Measurements from ENCODE around the gene TAF9B.
"Not testable (repeated sequence)": the region's sequence is repeated elsewhere in the genome, so short reads cannot be mapped to it uniquely, and the experiment has no call there.

GRCh38 chrX:78160711-78161110 lies 21.3 kb upstream of the TAF9B start:
- TF ChIP-seq, protein P1, sequence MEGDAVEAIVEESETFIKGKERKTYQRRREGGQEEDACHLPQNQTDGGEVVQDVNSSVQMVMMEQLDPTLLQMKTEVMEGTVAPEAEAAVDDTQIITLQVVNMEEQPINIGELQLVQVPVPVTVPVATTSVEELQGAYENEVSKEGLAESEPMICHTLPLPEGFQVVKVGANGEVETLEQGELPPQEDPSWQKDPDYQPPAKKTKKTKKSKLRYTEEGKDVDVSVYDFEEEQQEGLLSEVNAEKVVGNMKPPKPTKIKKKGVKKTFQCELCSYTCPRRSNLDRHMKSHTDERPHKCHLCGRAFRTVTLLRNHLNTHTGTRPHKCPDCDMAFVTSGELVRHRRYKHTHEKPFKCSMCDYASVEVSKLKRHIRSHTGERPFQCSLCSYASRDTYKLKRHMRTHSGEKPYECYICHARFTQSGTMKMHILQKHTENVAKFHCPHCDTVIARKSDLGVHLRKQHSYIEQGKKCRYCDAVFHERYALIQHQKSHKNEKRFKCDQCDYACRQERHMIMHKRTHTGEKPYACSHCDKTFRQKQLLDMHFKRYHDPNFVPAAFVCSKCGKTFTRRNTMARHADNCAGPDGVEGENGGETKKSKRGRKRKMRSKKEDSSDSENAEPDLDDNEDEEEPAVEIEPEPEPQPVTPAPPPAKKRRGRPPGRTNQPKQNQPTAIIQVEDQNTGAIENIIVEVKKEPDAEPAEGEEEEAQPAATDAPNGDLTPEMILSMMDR (conservative IDR thresholded peaks at IDR 0.05 in 1 of 2, IDR thresholded peaks at IDR 0.05 in 1 of 2; ENCODE audit: extremely low read depth in 1 of 2, insufficient read depth in 1 of 2, low read depth in 1 of 2, low read length in 2 of 2) = not testable (repeated sequence)
- not testable (repeated sequence) for TF ChIP-seq EZH2 (IDR thresholded peaks at IDR 0.05; ENCODE audit: borderline replicate concordance, low read length)

Measured in mammary epithelial cell (primary cell).